Measurements from ENCODE around the gene BRD9. TPM values are rescaled to one million over a fixed set of nuclear protein-coding genes. Genes with fewer than 3 reads are reported as not detected.

BRD9 gene
- total RNA-seq, 2 donors from 2014 or later: 58.2 to 67.9 TPM

DNA sequence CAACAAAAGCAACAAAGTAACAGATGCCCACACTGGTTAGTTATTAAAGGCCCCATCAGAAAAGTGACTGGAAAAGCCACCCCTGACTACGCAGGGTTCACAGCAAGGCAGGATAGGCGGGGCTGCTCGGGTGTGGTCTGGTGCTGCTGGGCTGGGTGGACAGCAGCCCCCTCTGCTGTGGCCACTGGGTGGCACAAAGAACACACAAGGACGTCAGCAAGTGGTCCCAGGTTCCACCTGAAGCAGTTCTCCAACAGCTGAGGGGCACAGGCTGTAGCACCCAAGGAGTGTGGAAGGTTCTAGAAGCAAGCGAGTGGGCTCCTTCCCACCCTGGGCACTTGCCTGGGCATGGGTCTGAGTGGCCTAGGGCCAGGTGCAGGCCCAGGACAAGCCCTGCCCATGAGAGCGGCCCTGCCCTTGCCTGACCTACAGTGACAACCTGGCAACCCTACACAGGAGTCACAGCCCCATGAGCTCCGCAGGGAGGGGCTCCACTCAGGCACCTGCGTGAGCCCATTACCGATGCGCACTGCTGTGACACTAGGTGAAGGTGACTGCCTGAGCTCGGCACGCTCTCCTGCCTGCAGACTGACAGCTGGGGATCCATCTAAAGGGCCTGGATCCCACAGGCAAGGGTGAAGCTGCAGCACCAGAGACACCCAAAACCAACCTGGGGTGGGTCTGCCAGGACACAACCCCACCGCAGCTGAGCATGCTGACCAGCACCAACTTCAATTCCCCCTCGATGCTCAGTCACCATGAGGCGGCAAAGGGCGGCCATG, 8.1 kb downstream of the BRD9 start:
- WGBS, 2 experiments (ENCODE audit: insufficient coverage in 1 of 2, insufficient read length in 1 of 2): 94 to 96% methylated on average over 11 to 16 of the region's 16 CpGs
- H3K36me3 Mint-ChIP-seq (ENCODE audit: low read depth): peaks cover 90% of the 10 kb centered on the region
- no peak for DNase-seq
- H3K27me3 Mint-ChIP-seq (ENCODE audit: insufficient read depth): no peaks in the 10 kb centered on the region
- H3K27ac Mint-ChIP-seq: no peak overlapping the region
- Histone ChIP-seq H3K9me3 (ENCODE audit: control insufficient read depth, low read length) (no peaks in the 10 kb centered on the region), H3K4me1 (ENCODE audit: control insufficient read depth, insufficient read depth, low read length) (no peaks in the 10 kb centered on the region), H3K36me3 (ENCODE audit: control insufficient read depth, insufficient read depth, low read length) (peaks cover 89% of the 10 kb centered on the region), H3K27ac (ENCODE audit: low read depth, low read length) (no peak overlapping the region), H3K4me3 (ENCODE audit: low read length) (no peak overlapping the region), H3K9ac (ENCODE audit: extremely low read depth, low read length, poor library complexity, severe bottlenecking) (no peak overlapping the region), H3K27me3 (ENCODE audit: control insufficient read depth, insufficient read depth, low read length, poor library complexity, severe bottlenecking) (no peaks in the 10 kb centered on the region)
- no peaks in the 10 kb centered on the region for H3K9me3 Mint-ChIP-seq
- no peak overlapping the region for H3K4me3 Mint-ChIP-seq
- H3K4me1 Mint-ChIP-seq: no peaks in the 10 kb centered on the region
- TF ChIP-seq, protein P1, sequence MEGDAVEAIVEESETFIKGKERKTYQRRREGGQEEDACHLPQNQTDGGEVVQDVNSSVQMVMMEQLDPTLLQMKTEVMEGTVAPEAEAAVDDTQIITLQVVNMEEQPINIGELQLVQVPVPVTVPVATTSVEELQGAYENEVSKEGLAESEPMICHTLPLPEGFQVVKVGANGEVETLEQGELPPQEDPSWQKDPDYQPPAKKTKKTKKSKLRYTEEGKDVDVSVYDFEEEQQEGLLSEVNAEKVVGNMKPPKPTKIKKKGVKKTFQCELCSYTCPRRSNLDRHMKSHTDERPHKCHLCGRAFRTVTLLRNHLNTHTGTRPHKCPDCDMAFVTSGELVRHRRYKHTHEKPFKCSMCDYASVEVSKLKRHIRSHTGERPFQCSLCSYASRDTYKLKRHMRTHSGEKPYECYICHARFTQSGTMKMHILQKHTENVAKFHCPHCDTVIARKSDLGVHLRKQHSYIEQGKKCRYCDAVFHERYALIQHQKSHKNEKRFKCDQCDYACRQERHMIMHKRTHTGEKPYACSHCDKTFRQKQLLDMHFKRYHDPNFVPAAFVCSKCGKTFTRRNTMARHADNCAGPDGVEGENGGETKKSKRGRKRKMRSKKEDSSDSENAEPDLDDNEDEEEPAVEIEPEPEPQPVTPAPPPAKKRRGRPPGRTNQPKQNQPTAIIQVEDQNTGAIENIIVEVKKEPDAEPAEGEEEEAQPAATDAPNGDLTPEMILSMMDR (conservative IDR thresholded peaks at IDR 0.05): no peak

DNA sequence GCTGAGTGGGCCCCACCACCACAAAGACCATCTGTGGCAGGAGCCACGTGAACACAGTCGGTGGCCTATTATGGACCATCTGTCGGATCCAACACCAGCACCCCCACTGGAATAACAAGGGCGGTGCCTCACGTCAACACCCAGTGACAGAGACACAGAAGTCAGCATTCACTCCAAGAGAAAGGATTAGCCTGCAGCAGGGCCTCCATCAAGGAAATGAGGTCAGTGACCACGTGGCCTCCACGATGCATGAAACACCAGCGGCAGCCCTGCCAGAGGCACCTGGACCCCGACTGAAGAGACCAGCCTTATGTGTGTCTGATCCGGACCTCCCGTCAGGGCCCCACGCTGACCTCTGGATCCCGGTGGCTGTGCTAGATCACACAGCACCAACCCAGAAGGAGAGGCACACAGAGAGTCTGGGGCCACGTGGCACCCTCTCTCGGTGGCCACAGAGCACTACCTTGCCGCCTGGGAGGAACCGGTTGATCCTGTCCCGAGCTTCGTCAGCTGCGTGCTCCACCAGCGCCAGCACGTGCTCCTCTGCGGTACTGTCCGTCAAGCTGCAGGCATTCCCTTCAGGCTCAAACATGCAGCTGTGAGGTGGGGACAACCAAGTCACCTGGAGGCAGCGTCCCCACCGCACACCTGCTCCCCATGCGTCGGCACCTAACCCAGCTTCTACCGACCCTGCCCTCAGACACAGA, 9.0 kb downstream of the BRD9 start:
- 97 to 98% methylated on average over 21 to 29 of the region's 29 CpGs for WGBS, 2 experiments (ENCODE audit: insufficient coverage in 1 of 2, insufficient read length in 1 of 2)
- Mint-ChIP-seq H3K27ac (no peak overlapping the region), H3K27me3 (ENCODE audit: insufficient read depth) (no peaks in the 10 kb centered on the region), H3K9me3 (no peaks in the 10 kb centered on the region), H3K4me3 (no peak overlapping the region), H3K4me1 (no peaks in the 10 kb centered on the region), H3K36me3 (ENCODE audit: low read depth) (peaks cover 81% of the 10 kb centered on the region)
- Histone ChIP-seq H3K36me3 (ENCODE audit: control insufficient read depth, insufficient read depth, low read length) (peaks cover 80% of the 10 kb centered on the region), H3K4me1 (ENCODE audit: control insufficient read depth, insufficient read depth, low read length) (no peaks in the 10 kb centered on the region), H3K27me3 (ENCODE audit: control insufficient read depth, insufficient read depth, low read length, poor library complexity, severe bottlenecking) (no peaks in the 10 kb centered on the region), H3K4me3 (ENCODE audit: low read length) (no peak overlapping the region), H3K9ac (ENCODE audit: extremely low read depth, low read length, poor library complexity, severe bottlenecking) (no peak overlapping the region), H3K27ac (ENCODE audit: low read depth, low read length) (no peak overlapping the region), H3K9me3 (ENCODE audit: control insufficient read depth, low read length) (no peaks in the 10 kb centered on the region)
- DNase-seq: no peak
- TF ChIP-seq, protein P1 (conservative IDR thresholded peaks at IDR 0.05): no peak

DNA sequence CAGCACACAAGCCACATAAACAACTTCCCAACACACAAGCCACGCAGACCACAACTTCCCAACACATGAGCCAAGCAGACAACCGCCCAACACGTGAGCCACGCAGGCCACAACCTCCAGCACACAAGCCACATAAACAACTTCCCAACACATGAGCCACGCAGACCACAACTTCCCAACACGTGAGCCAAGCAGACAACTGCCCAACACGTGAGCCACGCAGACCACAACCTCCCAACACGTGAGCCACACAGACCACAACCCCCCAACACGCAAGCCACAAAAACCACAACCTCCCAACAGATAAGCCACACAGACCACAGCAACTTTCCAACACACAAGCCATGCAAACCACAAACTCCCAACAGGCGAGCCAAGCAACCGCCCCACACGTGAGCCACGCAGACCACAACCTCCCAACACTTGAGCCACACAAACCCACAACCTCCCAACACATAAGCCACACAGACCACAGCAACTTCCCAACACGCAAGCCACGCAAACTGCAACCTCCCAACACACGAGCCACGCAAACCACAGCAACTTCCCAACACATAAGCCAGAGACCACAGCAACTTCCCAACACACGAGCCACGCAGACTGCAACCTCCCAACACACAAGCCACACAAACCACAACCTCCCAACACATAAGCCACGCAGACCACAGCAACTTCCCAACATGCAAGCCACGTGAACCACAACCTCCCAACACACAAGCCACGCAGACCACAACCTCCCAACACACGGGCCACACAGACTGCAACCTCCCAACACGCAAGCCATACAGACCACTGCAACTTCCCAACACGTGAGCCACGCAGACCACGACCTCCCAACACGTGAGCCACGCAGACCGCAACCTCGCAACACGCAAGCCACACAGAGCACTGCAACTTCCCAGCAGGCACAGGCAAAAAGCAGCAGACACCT, 10.1 kb downstream of the BRD9 start:
- 96 to 100% methylated on average over 15 to 33 of the region's 33 CpGs for WGBS, 2 experiments (ENCODE audit: insufficient coverage in 1 of 2, insufficient read length in 1 of 2)
- peak overlapping the region; percentile 8 for H3K27ac Mint-ChIP-seq
- Histone ChIP-seq H3K36me3 (ENCODE audit: control insufficient read depth, insufficient read depth, low read length) (peaks cover 76% of the 10 kb centered on the region), H3K9me3 (ENCODE audit: control insufficient read depth, low read length) (no peaks in the 10 kb centered on the region), H3K27me3 (ENCODE audit: control insufficient read depth, insufficient read depth, low read length, poor library complexity, severe bottlenecking) (no peaks in the 10 kb centered on the region), H3K27ac (ENCODE audit: low read depth, low read length) (no peak overlapping the region), H3K4me3 (ENCODE audit: low read length) (no peak overlapping the region), H3K9ac (ENCODE audit: extremely low read depth, low read length, poor library complexity, severe bottlenecking) (no peak overlapping the region), H3K4me1 (ENCODE audit: control insufficient read depth, insufficient read depth, low read length) (no peaks in the 10 kb centered on the region)
- no peaks in the 10 kb centered on the region for H3K4me1 Mint-ChIP-seq
- H3K36me3 Mint-ChIP-seq (ENCODE audit: low read depth): peaks cover 79% of the 10 kb centered on the region
- TF ChIP-seq, protein P1 (conservative IDR thresholded peaks at IDR 0.05): no peak
- no peaks in the 10 kb centered on the region for H3K9me3 Mint-ChIP-seq
- no peak for DNase-seq
- no peak overlapping the region for H3K4me3 Mint-ChIP-seq
- no peaks in the 10 kb centered on the region for H3K27me3 Mint-ChIP-seq (ENCODE audit: insufficient read depth)
